B cell (primary cell): ENCODE measurements around the gene LCP1. TPM values are rescaled to one million over a fixed set of nuclear protein-coding genes. Genes with fewer than 3 reads are reported as not detected.

ENCODE experiments used
- ATAC-seq: fragments of 200-7000 bp; cut with Tn5 transposase; one replicate; pipeline ENCODE4 v1.10.0; 2021; ENCODE audit warnings: low read depth, mild to moderate bottlenecking, moderate number of reproducible peaks, moderate library complexity
- CTCF ChIA-PET: fragments of 350-600 bp; sonication (Branson Sonifier 250); formaldehyde crosslinking; loops from one replicate; lab custom pipeline; 2021; ENCODE audit warnings: antibody characterized with exemption, inconsistent platforms; lab: Charles Lee
- POLR2A ChIA-PET: fragments of 350-600 bp; sonication (Branson Sonifier 250); formaldehyde crosslinking; loops from one replicate; lab custom pipeline; 2021; ENCODE audit warnings: antibody characterized with exemption; lab: Charles Lee
- DNase-seq: peaks from one replicate; pipeline ENCODE4 v3.0.0; 2013
- H2AFZ ChIP-seq: 2 replicates; pipeline ENCODE4 v1.6.1; 2012; ENCODE audit warnings: mild to moderate bottlenecking, low read depth, low read length; ENCODE audit not compliant: insufficient read depth, poor library complexity, severe bottlenecking
- H3K27ac ChIP-seq, 2 donors: 1 replicate in 1 of 2; 2 replicates in 1 of 2; pipeline ENCODE4 v1.5.1; 2012 to 2013; ENCODE audit warnings: low read length in 2 of 2, mild to moderate bottlenecking in 2 of 2, moderate library complexity in 1 of 2
- H3K27me3 ChIP-seq, 4 experiments: fragments of 200-600 bp in 1 of 4; sonication (generic) in 1 of 4; replicated peaks in 1 of 4; 1 replicate in 2 of 4; 2 replicates in 2 of 4; pipeline versions ENCODE4 v1.6.1 to v1.7.0; 2013 to 2016; ENCODE audit warnings: low read length in 3 of 4, mild to moderate bottlenecking in 2 of 4, mixed read lengths in 1 of 4, moderate library complexity in 1 of 4; ENCODE audit not compliant: insufficient read depth in 4 of 4, control insufficient read depth in 3 of 4; ENCODE audit errors: control extremely low read depth in 1 of 4
- H3K36me3 ChIP-seq, 2 experiments: replicated peaks in 1 of 2; 1 replicate in 1 of 2; 2 replicates in 1 of 2; pipeline versions ENCODE4 v1.6.1 to v1.7.1; 2013; ENCODE audit warnings: low read length in 1 of 2; ENCODE audit not compliant: insufficient read depth in 2 of 2, control insufficient read depth in 1 of 2; ENCODE audit errors: control extremely low read depth in 1 of 2, extremely low read depth in 1 of 2
- H3K4me1 ChIP-seq, 2 donors: fragments of 200-600 bp in 1 of 2; sonication (generic) in 1 of 2; 1 replicate in 1 of 2; 2 replicates in 1 of 2; pipeline versions ENCODE4 v1.5.1 to v1.6.1; 2013 to 2017; ENCODE audit warnings: low read length in 2 of 2; ENCODE audit not compliant: control insufficient read depth in 2 of 2, insufficient read depth in 2 of 2
- H3K4me2 ChIP-seq: replicated peaks from 2 replicates; pipeline ENCODE3; 2012; ENCODE audit warnings: mild to moderate bottlenecking, low read depth, low read length; ENCODE audit not compliant: poor library complexity, severe bottlenecking
- H3K4me3 ChIP-seq, 5 experiments: fragments of 200-600 bp in 1 of 5; sonication (generic) in 1 of 5; 1 replicate in 3 of 5; 2 replicates in 2 of 5; pipeline versions ENCODE4 v1.5.1 to v1.7.0; 2011 to 2016; ENCODE audit warnings: low read length in 4 of 5, mild to moderate bottlenecking in 4 of 5, low read depth in 2 of 5, control low read depth in 1 of 5, moderate library complexity in 1 of 5; ENCODE audit not compliant: insufficient read depth in 1 of 5; ENCODE audit errors: control extremely low read depth in 1 of 5, extremely low read depth in 1 of 5
- H3K79me2 ChIP-seq: fragments of 200-600 bp; sonication (generic); one replicate; pipeline ENCODE4 v1.6.0; 2016; ENCODE audit warnings: low read length; ENCODE audit not compliant: control insufficient read depth, insufficient read depth
- H3K9ac ChIP-seq: fragments of 200-600 bp; sonication (generic); 2 replicates; pipeline ENCODE4 v1.6.1; 2017; ENCODE audit warnings: mild to moderate bottlenecking, low read length, moderate library complexity
- H3K9me3 ChIP-seq, 3 donors: one replicate each; pipeline versions ENCODE4 v1.6.1 to v1.7.1; 2013; ENCODE audit warnings: low read length in 2 of 3; ENCODE audit not compliant: control insufficient read depth in 2 of 3, insufficient read depth in 1 of 3; ENCODE audit errors: control extremely low read depth in 1 of 3
- H4K20me1 ChIP-seq: 2 replicates; pipeline ENCODE4 v1.6.0; 2012; ENCODE audit warnings: mild to moderate bottlenecking, low read length; ENCODE audit not compliant: insufficient read depth, control insufficient read depth, poor library complexity, severe bottlenecking
- H3K27ac Mint-ChIP-seq: one replicate; pipeline ENCODE4 v1.8.0; 2021; ENCODE audit warnings: mixed read lengths
- H3K27me3 Mint-ChIP-seq: one replicate; pipeline ENCODE4 v1.8.0; 2021; ENCODE audit warnings: mixed read lengths
- H3K4me1 Mint-ChIP-seq: one replicate; pipeline ENCODE4 v1.8.0; 2021; ENCODE audit warnings: mixed read lengths
- H3K4me3 Mint-ChIP-seq: one replicate; pipeline ENCODE4 v1.8.0; 2021; ENCODE audit warnings: mixed read lengths
- H3K9me3 Mint-ChIP-seq: one replicate; pipeline ENCODE4 v1.8.0; 2022; ENCODE audit warnings: mixed read lengths; ENCODE audit not compliant: insufficient read depth
- EZH2 ChIP-seq: IDR thresholded peaks from 2 replicates; pipeline ENCODE4 v1.6.1; 2012; ENCODE audit warnings: borderline replicate concordance, low read depth, mild to moderate bottlenecking, moderate library complexity, low read length; ENCODE audit not compliant: insufficient read depth, poor library complexity, severe bottlenecking
- WGBS: methylation state at CpG from one replicate; pipeline ENCODE4 v1.1.5; 2013; ENCODE audit warnings: missing lambda C conversion rate; ENCODE audit not compliant: insufficient coverage; 5-methylcytosine and 5-hydroxymethylcytosine counted together
- intact Hi-C: fragments of 100-400 bp; cut with micrococcal nuclease; formaldehyde crosslinking; loops from one replicate; pipeline ENCODE4 v1.10.0; 2022
- polyA plus RNA-seq: library from polyadenylated mRNA; depleted of rRNA; stranded (reverse); fragments of >200 nt; gene quantifications from 2 replicates; pipeline ENCODE4 v1.2.3, GENCODE V29; 2012
- total RNA-seq, 2 donors: library from RNA; stranded (reverse); fragments of 120-200 nt in 1 of 2; gene quantifications; 1 replicate in 1 of 2; 2 replicates in 1 of 2; pipeline versions ENCODE4 v1.2.3 to v1.2.4, GENCODE V29; 2013 to 2022
- TF ChIP-seq, protein P1 (sequence below): fragments of 200-600 bp; IDR thresholded peaks from one replicate; pipeline ENCODE4 v1.8.0; 2022; ENCODE audit warnings: antibody characterized with exemption, mild to moderate bottlenecking

Gene LCP1
- total and polyA plus RNA-seq, 2 donors (not counting 1 experiment from before 2014, with no cell fraction given), result 151 to 243 TPM

GRCh38 chr13:46170268-46170667 is 11.7 kb downstream of the LCP1 start:
- Mint-ChIP-seq H3K27ac (peak overlapping the region; percentile 94), H3K27me3 (no peaks in the 10 kb centered on the region), H3K4me3 (peak overlapping the region; percentile 73), H3K4me1 (peaks cover 93% of the 10 kb centered on the region), H3K9me3 (no peaks in the 10 kb centered on the region)
- POLR2A ChIA-PET, result no interaction called here
- 60% methylated on average over 6 of the region's 7 CpGs for WGBS
- H3K4me3 ChIP-seq, result no peak overlapping the region
- H3K79me2 ChIP-seq, result peaks cover 100% of the 10 kb centered on the region
- H3K27me3 ChIP-seq, result no peaks in the 10 kb centered on the region
- H3K27ac ChIP-seq, result peak overlapping the region; percentile 2 to 91
- no peaks in the 10 kb centered on the region for H3K9me3 ChIP-seq
- H2AFZ ChIP-seq, result no peak overlapping the region
- DNase-seq (no peak), ATAC-seq (no peak)
- CTCF ChIA-PET, result interaction anchor here (1.4 to 17.4 kb wide), 3 partner anchors 9 to 13 kb away, joined by 8 to 225 read pairs (median 10); partner anchors contain the start of gene LCP1
- TF ChIP-seq EZH2, result no peak
- TF ChIP-seq, protein P1, sequence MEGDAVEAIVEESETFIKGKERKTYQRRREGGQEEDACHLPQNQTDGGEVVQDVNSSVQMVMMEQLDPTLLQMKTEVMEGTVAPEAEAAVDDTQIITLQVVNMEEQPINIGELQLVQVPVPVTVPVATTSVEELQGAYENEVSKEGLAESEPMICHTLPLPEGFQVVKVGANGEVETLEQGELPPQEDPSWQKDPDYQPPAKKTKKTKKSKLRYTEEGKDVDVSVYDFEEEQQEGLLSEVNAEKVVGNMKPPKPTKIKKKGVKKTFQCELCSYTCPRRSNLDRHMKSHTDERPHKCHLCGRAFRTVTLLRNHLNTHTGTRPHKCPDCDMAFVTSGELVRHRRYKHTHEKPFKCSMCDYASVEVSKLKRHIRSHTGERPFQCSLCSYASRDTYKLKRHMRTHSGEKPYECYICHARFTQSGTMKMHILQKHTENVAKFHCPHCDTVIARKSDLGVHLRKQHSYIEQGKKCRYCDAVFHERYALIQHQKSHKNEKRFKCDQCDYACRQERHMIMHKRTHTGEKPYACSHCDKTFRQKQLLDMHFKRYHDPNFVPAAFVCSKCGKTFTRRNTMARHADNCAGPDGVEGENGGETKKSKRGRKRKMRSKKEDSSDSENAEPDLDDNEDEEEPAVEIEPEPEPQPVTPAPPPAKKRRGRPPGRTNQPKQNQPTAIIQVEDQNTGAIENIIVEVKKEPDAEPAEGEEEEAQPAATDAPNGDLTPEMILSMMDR, result no peak
- peaks cover 4 to 9% of the 10 kb centered on the region in 2 experiments for H3K36me3 ChIP-seq
- peaks cover 92% of the 10 kb centered on the region for H4K20me1 ChIP-seq
- peaks cover 95 to 100% of the 10 kb centered on the region in 2 donors for H3K4me1 ChIP-seq
- intact Hi-C loops, result loop anchor here (10.0 kb wide), 1 partner anchor 425 kb away; no protein-coding TSS in a partner anchor
- peak overlapping the region; percentile 90 for H3K4me2 ChIP-seq
- H3K9ac ChIP-seq, result peak overlapping the region; percentile 22

DNA sequence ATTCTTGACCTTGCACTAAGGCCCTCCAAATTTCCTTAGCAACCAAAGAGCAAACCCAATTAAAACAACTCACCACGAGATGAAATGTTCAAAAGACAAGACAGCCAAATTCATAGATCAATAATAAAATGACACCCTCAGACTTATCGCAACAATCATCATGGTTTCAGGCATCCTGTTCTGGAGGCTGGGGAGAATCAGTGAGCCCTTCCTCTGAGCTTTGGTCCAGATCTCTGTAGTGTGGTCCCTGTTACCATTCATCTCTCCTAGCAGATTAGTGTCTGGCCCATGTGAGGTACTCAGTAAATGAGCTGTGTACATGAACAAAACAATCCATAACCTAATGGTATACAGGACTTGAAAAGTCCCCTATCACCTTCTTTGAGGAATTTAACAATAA is 12.2 kb downstream of the LCP1 start:
- no peak overlapping the region for H3K9ac ChIP-seq
- no peak for ATAC-seq
- peaks cover 4 to 11% of the 10 kb centered on the region in 2 experiments for H3K36me3 ChIP-seq
- H3K4me1 ChIP-seq, result peaks cover 95 to 100% of the 10 kb centered on the region in 2 donors
- H3K4me2 ChIP-seq, result peak overlapping the region; percentile 90
- no CpG with 5 or more reads among the region's 2 CpGs for WGBS
- peaks cover 100% of the 10 kb centered on the region for H3K79me2 ChIP-seq
- no peak overlapping the region for H3K4me3 ChIP-seq
- CTCF ChIA-PET, result interaction anchor here (2.7 to 17.4 kb wide), 3 partner anchors 10 to 13 kb away, joined by 10 to 225 read pairs (median 26); partner anchors contain the start of gene LCP1
- POLR2A ChIA-PET, result interaction anchor here (0.9 kb wide), 1 partner anchor 8 kb away, joined by 4 read pairs; no protein-coding TSS in a partner anchor
- no peak overlapping the region for H2AFZ ChIP-seq
- no peaks in the 10 kb centered on the region for H3K27me3 ChIP-seq
- H3K27ac ChIP-seq, result peak overlapping the region in 1 of 2 donors; percentile 91
- Mint-ChIP-seq H3K27ac (peak overlapping the region; percentile 94), H3K4me3 (peak overlapping the region; percentile 73), H3K4me1 (peaks cover 91% of the 10 kb centered on the region), H3K27me3 (no peaks in the 10 kb centered on the region), H3K9me3 (no peaks in the 10 kb centered on the region)
- no peaks in the 10 kb centered on the region for H3K9me3 ChIP-seq
- no peak for DNase-seq
- H4K20me1 ChIP-seq, result peaks cover 92% of the 10 kb centered on the region
- intact Hi-C loops, result loop anchor here (10.0 kb wide), 1 partner anchor 425 kb away; no protein-coding TSS in a partner anchor
- TF ChIP-seq, protein P1, result no peak
- TF ChIP-seq EZH2, result no peak
